H4 (cell line): ENCODE data around the gene ZBTB40. TPM values are rescaled to one million over a fixed set of nuclear protein-coding genes. Genes with fewer than 3 reads are reported as not detected.

Source experiments
- DNase-seq: peaks from one replicate; pipeline ENCODE4 v3.0.0-alpha.2; 2015; ENCODE audit warnings: low spot score
- total RNA-seq: library from RNA; depleted of rRNA; stranded (reverse); fragments of >200 nt; shearing (Covaris generic); gene quantifications from 2 replicates; pipeline ENCODE4 v1.2.3, GENCODE V29; 2014

Gene ZBTB40
- total RNA-seq, 1 experiment from 2014 or later: 12.1 TPM

- DNase-seq: no peak
These were observed 19.4 kb downstream of the ZBTB40 start for GRCh38 chr1:22471078-22471477.

- DNase-seq: no peak
These were observed 20.0 kb downstream of the ZBTB40 start for GRCh38 chr1:22471610-22472009.

DNA sequence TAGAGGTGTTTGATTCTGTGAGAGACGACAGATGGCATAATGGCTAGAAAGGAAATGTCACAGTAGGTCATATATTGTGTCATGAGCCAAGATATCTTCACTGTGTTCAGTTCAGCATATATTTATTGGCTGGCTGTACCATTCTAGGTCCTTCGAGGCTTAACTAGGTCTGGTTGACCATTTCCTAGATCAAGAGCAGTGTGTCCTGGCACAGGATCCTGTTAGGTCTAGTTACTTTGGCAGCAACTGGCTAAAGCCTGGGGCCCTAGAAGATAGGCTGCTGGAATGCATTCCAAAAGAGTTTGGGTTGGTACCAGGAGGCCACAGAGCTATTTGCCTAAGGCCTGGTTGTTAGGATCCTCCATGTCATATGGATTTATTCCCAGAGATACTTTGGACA, 20.9 kb downstream of the ZBTB40 start:
- no peak for DNase-seq

DNA sequence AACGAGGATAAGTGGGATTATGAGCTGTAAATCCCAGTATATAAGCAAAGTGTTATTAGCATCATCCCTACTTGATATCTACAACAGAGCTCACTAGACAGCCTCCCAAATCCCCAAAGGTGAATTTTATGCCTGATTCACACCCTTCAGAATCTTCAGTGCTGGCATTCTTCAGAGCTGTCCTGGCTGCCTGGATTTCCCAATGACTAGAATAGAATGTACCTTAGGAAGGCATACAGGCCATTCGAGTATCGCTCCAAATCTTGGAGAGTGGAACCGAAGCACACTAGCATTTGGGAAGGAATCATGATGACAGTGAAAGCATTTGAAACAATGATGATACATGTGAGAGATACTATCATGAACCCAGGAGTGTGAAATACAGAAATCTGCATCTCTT, 22.3 kb downstream of the ZBTB40 start:
- DNase-seq: no peak

DNA sequence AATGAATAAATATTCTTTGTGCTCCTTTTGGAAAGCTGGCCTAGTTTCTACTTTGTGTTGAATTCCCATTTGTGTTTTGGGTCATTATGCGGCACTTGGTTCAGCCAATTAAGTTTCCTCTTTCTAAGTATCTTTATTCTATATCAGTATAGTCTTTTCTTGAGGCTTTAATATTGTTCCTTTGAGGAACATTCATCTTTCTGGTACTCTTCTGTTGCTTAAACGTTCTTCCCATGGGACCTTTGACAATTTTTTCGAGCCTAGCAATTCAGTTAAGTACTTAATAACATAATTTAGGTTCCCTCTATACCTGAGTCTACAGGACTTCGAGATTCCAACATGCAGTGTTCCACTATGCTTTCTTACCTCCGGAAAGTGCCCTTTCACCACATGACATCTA, 24.9 kb downstream of the ZBTB40 start:
- DNase-seq: no peak

DNA sequence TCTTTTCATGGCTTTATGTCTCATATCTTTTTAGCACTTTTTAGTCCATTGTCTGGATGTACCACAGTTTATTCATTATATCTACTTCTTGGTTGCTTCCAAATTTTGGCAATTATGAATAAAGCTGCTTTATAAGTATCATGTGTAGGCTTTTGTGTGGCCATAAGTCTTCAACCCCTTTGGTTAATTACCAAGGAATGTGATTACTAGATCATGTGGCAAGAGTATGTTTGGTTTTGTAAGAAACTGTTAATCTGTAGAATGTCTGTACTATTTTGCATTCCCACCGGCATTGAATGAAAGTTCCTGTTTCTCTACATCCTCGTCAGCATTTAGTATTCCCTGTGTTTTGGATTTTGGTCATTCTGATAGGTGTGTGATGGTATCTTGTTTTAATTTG, 31.5 kb downstream of the ZBTB40 start:
- no peak for DNase-seq

GRCh38 chr1:22484706-22485345, 33.2 kb downstream of the ZBTB40 start:
- DNase-seq: no peak

GRCh38 chr1:22485431-22485830, 33.8 kb downstream of the ZBTB40 start:
- DNase-seq: no peak

DNA sequence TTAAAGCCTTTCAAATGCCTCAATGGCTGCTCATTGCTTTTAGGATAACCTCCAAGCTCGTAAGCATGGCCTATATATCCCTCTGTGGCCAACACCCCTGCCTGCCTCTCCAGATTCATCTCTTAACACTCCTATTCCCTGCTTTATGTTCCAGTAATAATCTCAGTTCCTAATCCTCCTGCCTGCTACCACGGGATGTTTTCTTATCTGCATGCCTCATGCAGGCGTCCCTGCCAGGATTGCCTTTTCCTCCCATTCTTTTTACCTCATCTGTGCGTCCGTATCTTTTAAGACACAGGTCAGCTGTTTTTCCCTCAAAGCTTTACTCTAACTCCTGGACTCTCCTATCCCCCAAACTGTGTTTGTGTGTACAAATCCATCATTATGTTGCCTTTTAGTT, 36.1 kb downstream of the ZBTB40 start:
- no peak for DNase-seq

- DNase-seq: no peak
These were observed 36.7 kb downstream of the ZBTB40 start for GRCh38 chr1:22488319-22488718.

DNA sequence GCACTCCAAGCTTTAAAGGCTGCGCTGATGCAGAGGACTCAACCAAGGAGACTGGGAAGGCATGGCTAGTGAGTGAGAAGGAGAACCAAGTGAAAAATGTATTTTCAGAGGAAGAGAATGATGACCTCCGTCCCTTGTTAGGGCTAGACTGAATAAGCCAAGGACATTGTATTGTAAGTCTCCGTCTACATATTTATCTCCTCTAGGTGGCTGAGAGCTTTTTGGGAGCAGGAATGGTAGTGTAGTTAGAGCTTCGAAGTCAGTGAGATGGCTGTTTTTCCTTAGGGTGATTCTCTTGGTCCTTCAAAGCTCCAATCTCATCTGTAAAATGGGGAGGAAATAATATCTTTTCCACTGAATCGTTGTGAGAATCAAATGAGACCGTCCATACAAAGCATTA, 37.6 kb downstream of the ZBTB40 start:
- no peak for DNase-seq

DNA sequence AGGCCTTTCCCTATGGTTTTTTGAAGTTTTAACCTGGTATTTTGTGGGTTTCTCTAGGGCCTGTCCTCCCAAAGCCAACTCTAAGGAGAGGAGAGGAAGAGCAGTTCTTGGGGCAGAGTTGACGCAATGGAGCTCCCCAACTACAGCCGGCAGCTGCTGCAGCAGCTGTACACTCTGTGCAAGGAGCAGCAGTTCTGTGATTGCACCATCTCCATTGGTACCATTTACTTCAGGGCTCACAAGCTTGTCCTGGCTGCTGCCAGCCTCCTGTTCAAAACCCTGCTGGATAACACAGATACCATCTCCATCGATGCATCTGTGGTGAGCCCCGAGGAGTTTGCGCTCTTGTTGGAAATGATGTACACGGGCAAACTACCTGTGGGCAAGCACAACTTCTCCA, 38.2 kb downstream of the ZBTB40 start:
- no peak for DNase-seq

- no peak for DNase-seq
These were observed 38.7 kb downstream of the ZBTB40 start for GRCh38 chr1:22490309-22490708.

DNA sequence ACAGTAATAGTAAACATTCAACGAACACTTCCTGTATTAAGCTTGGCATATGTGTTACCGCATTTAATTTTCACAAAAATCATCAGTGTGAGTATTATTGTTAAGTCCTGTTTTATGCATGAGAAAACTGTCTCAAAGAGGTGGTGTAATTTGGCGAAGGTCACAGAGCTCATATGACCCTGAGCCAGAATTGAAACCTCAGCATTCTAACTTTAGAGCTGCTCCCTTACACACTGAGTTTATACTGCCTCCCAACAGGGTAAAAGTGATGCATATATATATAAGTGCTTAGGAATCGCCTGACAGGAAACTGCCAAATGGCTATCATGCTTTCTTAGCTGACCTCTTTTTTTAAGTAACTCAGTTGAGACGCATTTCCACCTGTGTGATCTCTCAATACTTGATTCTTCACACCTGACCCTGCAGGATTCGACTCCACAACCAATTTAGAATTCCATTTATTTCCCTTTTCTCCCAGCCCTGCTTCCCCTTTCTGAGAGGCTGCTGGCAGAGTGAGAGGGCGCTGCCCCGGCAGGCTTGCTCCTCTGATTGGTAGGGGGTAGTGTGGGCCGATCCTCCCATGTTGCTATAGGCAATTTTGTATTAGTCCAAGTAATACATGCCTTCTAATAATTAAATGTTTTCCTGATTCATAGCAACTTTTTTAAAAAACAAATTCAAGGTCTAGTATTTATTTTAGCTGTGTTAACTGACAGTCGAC, 40.5 kb downstream of the ZBTB40 start:
- DNase-seq: no peak

DNA sequence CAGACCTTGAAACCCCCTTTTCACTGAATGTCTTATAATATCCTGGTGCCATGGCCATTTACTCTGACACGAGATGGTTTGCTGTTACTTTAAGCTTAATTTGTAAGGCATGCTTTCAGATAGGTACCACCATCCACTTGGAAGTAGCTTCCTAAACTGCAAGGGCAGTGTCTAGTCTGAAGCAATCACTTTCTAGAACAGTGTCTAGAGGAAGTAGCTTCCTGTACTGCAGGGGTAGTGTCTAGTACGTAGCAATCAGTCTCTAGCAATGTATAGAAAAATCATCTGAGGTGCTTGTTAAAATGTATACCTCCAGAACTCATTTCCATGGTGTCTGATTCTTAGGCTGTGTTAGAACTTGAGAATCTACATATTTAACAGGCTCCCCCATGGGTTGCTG, 42.5 kb downstream of the ZBTB40 start:
- DNase-seq: no peak

- no peak for DNase-seq
These were observed 43.4 kb downstream of the ZBTB40 start for GRCh38 chr1:22494943-22495579.

- no peak for DNase-seq
These were observed 45.0 kb downstream of the ZBTB40 start for GRCh38 chr1:22496536-22497160.

- no peak for DNase-seq
These were observed 46.8 kb downstream of the ZBTB40 start for GRCh38 chr1:22498463-22498862.

DNA sequence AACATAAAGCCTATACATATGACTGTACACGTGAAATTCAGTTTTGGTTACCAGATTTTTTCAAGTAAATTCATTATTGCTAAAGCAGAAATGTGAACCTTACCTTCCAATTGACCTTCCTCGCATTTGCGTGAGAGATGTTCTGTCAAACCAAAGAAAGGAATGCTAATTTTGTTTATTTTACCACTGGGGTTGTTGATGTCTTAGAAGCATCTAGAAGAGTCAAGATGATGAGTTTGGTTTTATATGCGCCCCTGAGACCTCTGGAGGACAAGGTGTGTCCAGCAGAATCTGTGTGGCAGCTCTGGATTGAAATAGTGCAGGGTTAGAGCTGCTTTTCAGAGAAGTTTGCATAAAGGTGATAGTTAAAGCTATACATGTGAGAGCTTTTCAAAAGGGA, 48.4 kb downstream of the ZBTB40 start:
- DNase-seq: peak; percentile 40

GRCh38 chr1:22500471-22500870, 48.8 kb downstream of the ZBTB40 start:
- DNase-seq: peak; percentile 89

DNA sequence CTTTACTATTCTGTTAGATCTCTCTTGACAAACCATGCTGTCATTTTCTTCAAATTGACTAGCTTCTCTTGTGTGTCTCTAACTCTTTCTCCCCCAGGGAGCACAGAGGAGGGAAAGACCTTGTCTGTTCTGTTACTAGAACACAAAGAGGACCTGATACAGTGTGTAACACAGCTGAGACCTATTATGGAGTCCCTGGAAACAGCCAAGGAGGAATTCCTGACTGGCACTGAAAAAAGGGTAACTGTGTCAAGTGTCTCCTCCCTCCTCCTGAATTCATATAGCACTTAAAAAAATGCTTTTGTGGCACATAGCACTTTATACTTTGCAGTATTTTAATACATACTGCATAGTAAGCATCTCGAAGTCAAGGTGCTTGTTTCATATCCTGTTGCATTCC, 50.6 kb downstream of the ZBTB40 start:
- DNase-seq: no peak

GRCh38 chr1:22503721-22504410, 52.2 kb downstream of the ZBTB40 start:
- DNase-seq: no peak
